ENCODE results near the gene GRIN2C. TPM values are rescaled to one million over a fixed set of nuclear protein-coding genes. Genes with fewer than 3 reads are reported as not detected.

GRIN2C gene
- total and polyA plus RNA-seq, 2 donors (not counting 3 experiments of a cell fraction or from before 2014, with no cell fraction given), result 0.04 to 0.60 TPM

- CTCF ChIA-PET, result interaction anchor here (1.2 kb wide), 1 partner anchor 11 kb away, joined by 3 read pairs; no protein-coding TSS in a partner anchor
- Histone ChIP-seq H3K4me2 (ENCODE audit: insufficient read depth, low read length) (no peak overlapping the region), H2AFZ (ENCODE audit: low read depth, low read length) (no peak overlapping the region), H3K27me3 (ENCODE audit: control insufficient read depth in 2 of 2, insufficient read depth in 2 of 2, low read length in 2 of 2) (peaks cover 17 to 21% of the 10 kb centered on the region in 2 experiments), H3K9ac (replicated peaks; ENCODE audit: extremely low read depth, insufficient read depth, low read length) (no peak overlapping the region), H3K9me3 (replicated peaks; ENCODE audit: control insufficient read depth, insufficient read depth, low read length) (no peaks in the 10 kb centered on the region), H3K27ac (ENCODE audit: insufficient read depth, low read depth, low read length) (no peak overlapping the region), H3K36me3 (ENCODE audit: control insufficient read depth in 2 of 2, extremely low read depth in 1 of 2, insufficient read depth in 2 of 2, low read length in 2 of 2) (no peaks in the 10 kb centered on the region), H3K79me2 (ENCODE audit: control insufficient read depth, insufficient read depth, low read length) (no peaks in the 10 kb centered on the region), H4K20me1 (replicated peaks; ENCODE audit: control insufficient read depth, extremely low read depth, insufficient read depth, low read length) (no peaks in the 10 kb centered on the region), H3K4me3 (replicated peaks in 1 of 3; ENCODE audit: insufficient read depth in 1 of 3, low read depth in 1 of 3, low read length in 3 of 3) (no peak overlapping the region), H3K4me1 (ENCODE audit: control insufficient read depth, extremely low read depth, insufficient read depth, low read length) (no peaks in the 10 kb centered on the region), H3K9me1 (replicated peaks; ENCODE audit: control insufficient read depth, extremely low read depth, insufficient read depth, low read length) (no peaks in the 10 kb centered on the region)
- POLR2A ChIA-PET, result interaction anchor here (1.6 kb wide), 1 partner anchor 15 kb away, joined by 3 read pairs; the partner anchor contains the start of gene FDXR
- BruUV-seq (replicated peaks), result no TSS peak
- intact Hi-C loops (cut with micrococcal nuclease) (no loop called here), dilution Hi-C loops (cut with MboI; ENCODE audit: extremely low pct_ligation_motif_present, low sequenced_read_pairs) (no loop called here)
- DNase-seq (ENCODE audit: low read depth, low spot score) (no peak), FAIRE-seq (no peak)
- TF ChIP-seq JUN (IDR thresholded peaks at IDR 0.05; ENCODE audit: borderline replicate concordance, insufficient read depth, insufficient read length, low read depth), result no peak
- no peak for TF ChIP-seq MYC (IDR thresholded peaks at IDR 0.05; ENCODE audit: low read depth, low read length)
- no peak for TF ChIP-seq CTCF (IDR thresholded peaks at IDR 0.05; ENCODE audit: extremely low read depth in 1 of 2, insufficient read depth in 1 of 2, low read depth in 1 of 2, low read length in 2 of 2)
- no peak for TF ChIP-seq FOS (IDR thresholded peaks at IDR 0.05; ENCODE audit: borderline replicate concordance, insufficient read depth, low read length)
- no peak for TF ChIP-seq POLR2A (IDR thresholded peaks at IDR 0.05; ENCODE audit: low read depth, low read length)
- no peak for TF ChIP-seq POLR2AphosphoS5 (IDR thresholded peaks at IDR 0.05; ENCODE audit: insufficient read depth, low read depth, low read length)
- no peak for TF ChIP-seq MAX (IDR thresholded peaks at IDR 0.05; ENCODE audit: insufficient read depth, insufficient read length)
- TF ChIP-seq GATA2 (IDR thresholded peaks at IDR 0.05; ENCODE audit: insufficient read depth, insufficient read length, low read depth, low read length), result no peak
- TF ChIP-seq EZH2 (IDR thresholded peaks at IDR 0.05; ENCODE audit: borderline replicate concordance, low read depth, low read length, severe bottlenecking), result no peak
Observed at GRCh38 chr17:74888469-74888868, 28.8 kb upstream of the GRIN2C start.
